Posterior vena cava (tissue), 2 donors: ENCODE data around the gene ACOT13. TPM values are rescaled to one million over a fixed set of nuclear protein-coding genes. Genes with fewer than 3 reads are reported as not detected.
"Not testable (repeated sequence)": the region's sequence is repeated elsewhere in the genome, so short reads cannot be mapped to it uniquely, and the experiment has no call there.

Source experiments
- DNase-seq: peaks from one replicate; pipeline ENCODE4 v3.0.0-alpha.2; 2020; ENCODE audit warnings: low spot score
- intact Hi-C, 2 donors: fragments of 100-400 bp; cut with DNase I; formaldehyde crosslinking; loops; one replicate each; pipeline versions ENCODE4 v1.14.1 to v1.14.2; 2022 to 2023
- total RNA-seq, 2 donors: library from RNA; stranded (reverse); fragmentation: NEBNext Ultra II Directional; extraction: Animal tissue kit (Norgen Biotek cat#: 25700); gene quantifications; one replicate each; pipeline ENCODE4 v1.2.1, GENCODE V29; 2021
- donor health status: DM: yes; HTN: yes; CAD: no.
- donor health status: DM: yes; HTN: yes; CAD: no.

ACOT13 gene
- total RNA-seq, 2 donors from 2014 or later = 10.4 to 11.4 TPM

DNA sequence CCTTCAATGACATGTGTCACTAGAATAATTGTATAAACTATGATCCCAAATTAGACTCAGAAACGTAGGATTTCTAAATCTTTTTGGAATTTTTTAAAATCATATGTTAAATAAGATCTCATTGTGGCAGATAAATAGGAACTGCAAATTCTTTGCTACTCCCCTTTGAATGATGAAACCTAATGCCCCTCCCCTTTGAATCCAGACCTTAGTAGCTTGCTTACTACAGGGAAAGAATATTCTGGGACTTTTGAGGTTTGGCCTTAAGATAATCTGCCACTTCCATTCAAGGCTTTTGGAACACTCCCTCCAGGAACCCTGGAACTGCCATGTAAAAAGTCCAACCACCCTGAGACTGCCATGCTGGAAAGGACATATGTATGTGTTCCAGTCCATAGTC is 7.3 kb upstream of the ACOT13 start:
- intact Hi-C loops = no loop called here
- no peak for DNase-seq

GRCh38 chr6:24660105-24660504 is 6.8 kb upstream of the ACOT13 start:
- intact Hi-C loops = no loop called here
- no peak for DNase-seq

DNA sequence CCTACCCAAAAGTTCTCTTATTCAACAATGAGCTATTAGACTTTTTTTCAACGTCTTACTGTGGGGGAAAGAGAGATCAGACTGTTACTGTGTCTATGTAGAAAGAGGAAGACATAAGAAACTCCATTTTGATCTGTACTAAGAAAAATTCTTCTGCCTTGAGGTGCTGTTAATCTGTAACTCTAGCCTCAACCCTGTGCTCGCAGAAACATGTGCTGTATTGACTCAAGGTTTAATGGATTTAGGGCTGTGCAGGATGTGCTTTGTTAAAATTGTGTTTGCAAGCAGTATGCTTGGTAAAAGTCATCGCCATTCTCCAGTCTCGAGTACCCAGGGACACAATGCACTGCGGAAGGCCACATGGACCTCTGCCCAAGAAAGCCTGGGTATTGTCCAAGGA is 5.1 kb upstream of the ACOT13 start:
- DNase-seq, intact Hi-C loops: not testable (repeated sequence)

DNA sequence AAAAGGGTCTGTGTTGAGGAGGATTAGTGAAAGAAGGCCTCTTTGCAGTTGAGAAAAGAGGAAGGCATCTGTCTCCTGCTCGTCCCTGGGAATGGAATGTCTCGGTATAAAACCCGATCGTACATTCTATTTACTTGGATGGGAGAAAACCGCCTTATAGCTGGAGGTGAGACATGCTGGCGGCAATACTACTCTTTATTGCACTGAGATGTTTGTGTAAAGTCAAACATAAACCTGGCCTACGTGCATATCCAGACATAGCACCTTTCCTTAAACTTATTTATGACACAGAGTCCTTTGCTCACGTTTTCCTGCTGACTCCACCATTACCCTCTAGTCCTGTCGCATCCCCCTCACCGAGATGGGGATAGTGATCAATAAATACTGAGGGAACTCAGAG is 4.6 kb upstream of the ACOT13 start:
- DNase-seq = no peak
- intact Hi-C loops = no loop called here

GRCh38 chr6:24663189-24663588 is 3.7 kb upstream of the ACOT13 start:
- DNase-seq = no peak
- intact Hi-C loops = no loop called here

GRCh38 chr6:24664046-24664987 is 2.6 kb upstream of the ACOT13 start:
- no peak for DNase-seq
- intact Hi-C loops = no loop called here

GRCh38 chr6:24666097-24666640 is 708 bp upstream of the ACOT13 start:
- no peak for DNase-seq
- intact Hi-C loops = no loop called here

DNA sequence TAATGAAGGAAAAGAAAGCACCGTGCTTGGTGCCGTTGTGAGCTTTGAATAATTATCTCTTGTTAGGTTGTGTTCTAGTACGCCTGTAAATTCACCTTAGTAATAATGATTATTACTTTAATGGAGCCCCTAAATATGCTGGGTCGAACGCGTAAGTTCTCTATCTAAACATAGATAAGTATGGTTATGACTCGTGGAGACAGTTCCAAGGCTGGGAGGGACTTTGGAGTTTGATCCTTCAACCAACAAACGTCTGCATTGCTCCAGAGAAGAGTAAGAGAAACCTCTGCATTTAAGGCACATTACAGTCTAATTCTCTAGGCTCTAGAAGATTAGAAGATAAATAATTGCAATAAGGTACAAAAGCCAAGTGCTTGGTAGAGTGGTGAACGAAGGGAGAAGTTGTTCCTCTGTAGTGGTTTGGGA is 514 bp downstream of the ACOT13 start:
- intact Hi-C loops = no loop called here
- no peak for DNase-seq

GRCh38 chr6:24668066-24668996 is 1.5 kb downstream of the ACOT13 start:
- intact Hi-C loops, DNase-seq: not testable (repeated sequence)

DNA sequence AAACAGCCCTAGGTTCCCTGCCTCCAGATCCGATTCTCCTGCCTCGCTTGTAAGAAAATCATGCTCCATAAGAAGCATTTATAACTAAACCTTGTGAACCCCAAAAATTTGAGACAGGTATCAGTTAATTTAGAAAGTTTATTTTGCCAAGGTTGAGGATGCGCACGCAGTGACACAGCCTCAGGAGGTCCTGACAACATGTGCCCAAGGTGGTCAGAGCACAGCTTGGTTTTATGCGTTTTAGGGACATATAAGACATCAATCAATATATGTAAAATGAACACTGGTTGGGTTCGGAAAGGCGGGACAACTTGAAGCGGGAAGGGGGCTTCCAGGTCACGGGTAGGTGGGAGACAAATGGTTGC is 2.1 kb downstream of the ACOT13 start:
- intact Hi-C loops = no loop called here
- DNase-seq = no peak

DNA sequence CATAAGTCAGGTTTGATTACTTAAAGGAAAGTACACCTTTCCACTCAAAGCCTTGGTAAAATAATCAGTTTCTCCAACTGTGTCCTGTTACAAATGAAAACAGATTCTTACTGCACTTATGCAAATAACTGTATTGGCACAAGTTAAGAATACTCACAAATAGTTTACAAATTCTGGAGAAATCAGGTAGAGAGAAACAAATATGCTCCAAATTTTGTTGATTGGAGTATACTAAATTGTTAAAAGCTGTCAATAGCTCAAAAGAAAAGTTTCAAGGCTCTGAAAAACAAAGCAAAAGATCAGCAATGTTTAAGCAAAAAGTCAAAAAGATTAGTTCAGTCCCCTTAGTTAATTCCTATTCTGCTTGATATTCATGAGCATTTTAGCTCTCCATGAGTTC is 3.6 kb downstream of the ACOT13 start:
- DNase-seq, intact Hi-C loops: not testable (repeated sequence)

DNA sequence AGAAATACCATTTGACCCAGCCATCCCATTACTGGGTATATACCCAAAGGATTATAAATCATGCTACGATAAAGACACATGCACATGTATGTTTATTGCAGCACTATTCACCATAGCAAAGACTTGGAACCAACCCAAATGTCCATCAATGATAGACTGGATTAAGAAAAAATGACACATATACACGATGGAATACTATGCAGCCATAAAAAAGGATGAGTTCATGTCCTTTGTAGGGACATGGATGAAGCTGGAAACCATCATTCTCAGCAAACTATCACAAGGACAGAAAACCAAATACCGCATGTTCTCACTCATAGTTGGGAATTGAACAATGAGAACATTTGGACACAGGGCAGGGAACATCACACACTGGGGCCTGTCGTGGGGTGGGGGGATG is 4.2 kb downstream of the ACOT13 start:
- DNase-seq, intact Hi-C loops: not testable (repeated sequence)

DNA sequence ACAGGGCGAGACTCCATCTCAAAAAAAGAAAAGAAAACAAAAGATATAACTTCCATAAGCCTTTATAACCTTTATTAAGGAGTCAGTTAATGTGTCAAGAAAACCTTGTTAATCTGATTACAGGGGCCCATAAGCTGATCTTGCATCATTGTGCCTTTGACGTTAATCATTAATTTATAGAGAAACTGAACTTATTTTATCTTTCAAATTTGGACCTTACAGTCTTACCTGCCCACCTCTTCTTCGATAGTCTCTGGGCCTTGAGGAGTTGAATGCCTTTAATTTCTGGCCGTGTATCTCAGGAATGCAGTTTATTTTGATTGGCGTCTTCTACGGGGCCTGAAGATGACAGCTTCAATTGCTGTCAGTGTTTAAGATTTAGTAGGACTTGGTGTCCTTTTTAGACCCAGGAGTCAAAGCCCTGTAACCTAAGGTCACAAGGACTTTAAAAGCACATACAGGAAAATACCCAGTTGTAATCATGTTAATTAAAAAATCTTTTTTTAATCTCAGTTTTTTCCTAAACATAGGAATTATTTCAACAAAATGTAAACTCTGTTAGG is 5.8 kb downstream of the ACOT13 start:
- intact Hi-C loops = no loop called here
- no peak for DNase-seq

DNA sequence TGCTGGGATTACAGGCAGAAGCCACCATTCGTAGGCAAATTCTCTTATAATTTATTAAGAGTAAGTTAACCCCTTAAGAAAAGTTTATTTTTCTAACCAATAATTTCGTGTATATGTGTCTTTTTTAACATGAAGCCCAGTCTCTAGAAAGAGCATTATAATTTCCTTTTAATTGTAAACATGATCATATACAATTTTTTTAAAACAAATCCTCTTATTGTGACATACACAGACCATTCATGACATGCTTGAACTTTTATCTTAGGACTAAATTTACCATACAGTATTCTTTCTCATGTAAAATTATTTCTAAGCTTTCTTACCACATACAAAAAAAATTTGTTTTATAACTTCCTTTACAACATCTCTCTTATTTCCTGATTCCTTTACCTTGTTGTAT is 6.7 kb downstream of the ACOT13 start:
- no peak for DNase-seq
- intact Hi-C loops = no loop called here

DNA sequence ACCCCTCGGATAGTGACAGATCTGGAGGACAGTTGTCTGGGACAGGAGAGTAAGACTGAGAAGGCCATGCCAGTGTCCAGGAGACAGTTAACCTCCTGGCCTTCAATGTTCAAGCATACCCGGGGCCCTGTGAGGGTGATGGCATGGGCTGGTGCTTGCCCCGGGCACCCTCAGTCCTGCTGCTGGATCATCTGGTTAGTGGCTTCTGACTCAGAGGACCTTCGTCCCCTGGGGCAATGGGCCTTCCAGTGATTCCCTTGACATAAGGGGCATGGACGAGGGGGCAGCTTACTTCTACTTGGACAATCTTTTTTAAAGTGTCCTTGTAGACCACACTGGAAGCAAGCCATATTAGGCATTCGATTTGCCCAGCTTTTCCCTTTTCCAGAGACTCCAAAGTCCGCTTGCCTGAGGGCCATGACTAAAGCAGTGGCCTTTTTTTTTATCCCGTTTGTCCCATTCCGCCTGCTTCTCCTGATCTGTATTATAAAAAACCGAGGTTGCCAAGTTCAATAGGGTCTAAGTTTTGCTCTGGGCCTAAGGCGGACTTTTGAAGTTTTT is 12.0 kb downstream of the ACOT13 start:
- intact Hi-C loops, DNase-seq: not testable (repeated sequence)

- intact Hi-C loops = no loop called here
- DNase-seq = no peak
These were observed 13.7 kb downstream of the ACOT13 start for GRCh38 chr6:24680582-24680981.

DNA sequence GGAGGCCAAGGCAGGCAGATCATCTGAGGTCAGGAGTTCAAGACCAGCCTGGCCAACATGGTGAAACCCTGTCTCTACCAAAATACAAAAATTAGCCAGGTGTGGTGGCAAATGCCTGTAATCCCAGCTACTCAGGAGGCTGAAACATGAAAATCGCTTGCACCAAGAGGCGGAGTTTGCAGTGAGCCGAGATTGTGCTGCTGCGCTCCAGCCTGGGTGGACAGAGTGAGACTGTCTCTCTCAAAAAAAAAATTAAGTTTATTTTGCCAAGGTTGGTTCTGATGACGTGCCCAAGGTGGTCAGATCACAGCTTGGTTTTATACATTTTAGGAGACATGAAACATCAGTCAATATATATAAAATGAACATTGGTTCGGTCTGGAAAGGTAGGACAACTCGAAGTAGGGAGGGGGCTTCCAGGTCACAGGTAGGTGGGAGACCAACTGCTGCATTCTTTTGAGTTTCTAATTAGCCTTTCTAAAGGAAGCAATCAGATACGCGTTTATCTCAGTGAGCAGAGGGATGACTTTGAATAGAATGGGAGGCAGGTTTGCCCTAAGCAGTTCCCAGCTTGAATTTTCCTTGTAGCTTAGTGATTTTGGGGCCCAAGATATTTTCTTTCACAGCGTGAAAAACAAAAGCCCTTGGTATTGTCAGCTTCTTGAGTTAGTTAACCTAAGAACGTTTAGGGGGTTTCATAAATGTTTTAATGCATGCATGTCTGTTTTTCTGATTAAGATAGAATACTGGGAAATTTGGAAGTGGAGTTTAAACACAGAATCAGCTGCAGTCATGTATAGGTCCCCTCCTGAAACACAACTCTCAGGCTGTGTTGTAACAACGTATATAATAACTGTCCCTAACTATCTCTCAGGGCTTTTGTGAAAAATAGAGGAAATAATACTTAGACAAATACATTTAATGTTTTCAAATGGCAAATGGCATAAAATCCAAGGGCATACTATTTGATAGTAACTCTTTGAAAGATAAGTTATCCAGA is 16.7 kb downstream of the ACOT13 start:
- intact Hi-C loops = no loop called here
- no peak for DNase-seq

DNA sequence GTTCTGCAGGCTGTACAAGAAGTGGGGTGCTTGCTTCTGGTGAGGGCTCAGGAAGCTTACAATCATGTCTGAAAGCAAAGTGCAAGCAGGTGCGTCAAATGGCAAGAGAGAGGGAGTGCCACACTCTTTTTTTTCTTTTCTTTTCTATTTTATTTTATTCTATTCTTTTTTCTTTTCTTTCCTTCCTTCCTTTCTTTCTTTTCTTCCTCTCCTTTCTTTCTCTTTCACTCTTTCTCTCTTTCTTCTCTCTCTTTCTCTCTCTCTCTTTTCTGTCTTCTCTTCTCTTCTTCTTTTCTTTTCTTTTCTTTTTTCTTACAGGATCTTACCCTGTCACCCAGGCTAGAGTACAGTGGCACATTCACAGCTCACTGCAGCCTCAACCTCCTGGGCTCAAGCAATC is 19.5 kb downstream of the ACOT13 start:
- DNase-seq = no peak
- intact Hi-C loops = no loop called here
